H9 (cell line): ENCODE data around the gene KMT2B. TPM values are rescaled to one million over a fixed set of nuclear protein-coding genes. Genes with fewer than 3 reads are reported as not detected.

ENCODE experiments used
- DNase-seq: peaks from one replicate; pipeline ENCODE4 v3.0.0-alpha.2; 2017
- H2AFZ ChIP-seq: one replicate; pipeline ENCODE4 v1.6.1; 2013; ENCODE audit warnings: mild to moderate bottlenecking, low read length, control low read depth, moderate library complexity
- H2AK5ac ChIP-seq: 2 replicates; pipeline ENCODE4 v1.6.1; 2013; ENCODE audit warnings: low read length, control low read depth, mixed read lengths; ENCODE audit not compliant: insufficient read length
- H2BK120ac ChIP-seq: one replicate; pipeline ENCODE4 v1.6.1; 2013; ENCODE audit warnings: low read depth, mild to moderate bottlenecking, low read length, control low read depth, inconsistent platforms; ENCODE audit not compliant: poor library complexity, severe bottlenecking
- H2BK12ac ChIP-seq: 2 replicates; pipeline ENCODE4 v1.6.1; 2013; ENCODE audit warnings: low read length, control low read depth, mixed read lengths, low read depth; ENCODE audit not compliant: insufficient read length
- H2BK15ac ChIP-seq: 2 replicates; pipeline ENCODE4 v1.6.1; 2013; ENCODE audit warnings: low read depth, low read length, control low read depth
- H2BK20ac ChIP-seq: one replicate; pipeline ENCODE4 v1.6.1; 2013; ENCODE audit warnings: low read depth, mild to moderate bottlenecking, low read length, control low read depth, inconsistent platforms; ENCODE audit not compliant: poor library complexity, severe bottlenecking
- H2BK5ac ChIP-seq: 2 replicates; pipeline ENCODE4 v1.6.1; 2013; ENCODE audit warnings: low read length, control low read depth, mixed read lengths; ENCODE audit not compliant: insufficient read length
- H3K14ac ChIP-seq: 2 replicates; pipeline ENCODE4 v1.6.1; 2013; ENCODE audit warnings: low read length, control low read depth; ENCODE audit not compliant: insufficient read depth
- H3K18ac ChIP-seq: 2 replicates; pipeline ENCODE4 v1.6.1; 2013; ENCODE audit warnings: low read depth, mild to moderate bottlenecking, mixed read lengths, low read length, control low read depth; ENCODE audit not compliant: insufficient read length
- H3K23ac ChIP-seq: 2 replicates; pipeline ENCODE4 v1.6.1; 2013; ENCODE audit warnings: low read length, control low read depth, mixed read lengths, low read depth; ENCODE audit not compliant: insufficient read length
- H3K23me2 ChIP-seq: 2 replicates; pipeline ENCODE4 v1.6.1; 2013; ENCODE audit warnings: low read depth, mild to moderate bottlenecking, mixed read lengths, low read length, control low read depth; ENCODE audit not compliant: insufficient read length, poor library complexity, severe bottlenecking
- H3K27ac ChIP-seq: 2 replicates; pipeline ENCODE4 v1.5.1; 2013; ENCODE audit warnings: low read length, control low read depth, mixed read lengths, low read depth; ENCODE audit not compliant: insufficient read length
- H3K27me3 ChIP-seq: 2 replicates; pipeline ENCODE4 v1.6.1; 2013; ENCODE audit warnings: low read length, control low read depth, inconsistent platforms; ENCODE audit not compliant: insufficient read depth
- H3K4ac ChIP-seq: 2 replicates; pipeline ENCODE4 v1.6.1; 2013; ENCODE audit warnings: low read depth, mild to moderate bottlenecking, control low read depth, inconsistent platforms, low read length, moderate library complexity
- H3K4me1 ChIP-seq: 2 replicates; pipeline ENCODE4 v1.6.1; 2013; ENCODE audit warnings: low read length, control low read depth, inconsistent platforms; ENCODE audit not compliant: insufficient read depth
- H3K4me2 ChIP-seq: 2 replicates; pipeline ENCODE4 v1.6.1; 2013; ENCODE audit warnings: low read length, control low read depth, mixed read lengths; ENCODE audit not compliant: insufficient read length, insufficient read depth
- H3K56ac ChIP-seq: 2 replicates; pipeline ENCODE4 v1.6.1; 2013; ENCODE audit warnings: low read depth, mild to moderate bottlenecking, mixed read lengths, low read length, control low read depth; ENCODE audit not compliant: insufficient read length
- H3K79me1 ChIP-seq: 2 replicates; pipeline ENCODE4 v1.6.1; 2013; ENCODE audit warnings: low read depth, mild to moderate bottlenecking, moderate library complexity, low read length, control low read depth, inconsistent platforms; ENCODE audit not compliant: insufficient read depth, poor library complexity, severe bottlenecking
- H3K79me2 ChIP-seq: 2 replicates; pipeline ENCODE4 v1.6.1; 2013; ENCODE audit warnings: low read length, control low read depth, inconsistent platforms; ENCODE audit not compliant: insufficient read depth
- H3K9ac ChIP-seq: 2 replicates; pipeline ENCODE4 v1.6.1; 2013; ENCODE audit warnings: low read length, control low read depth, mixed read lengths; ENCODE audit not compliant: insufficient read length; ENCODE audit errors: extremely low read depth
- H3K9me3 ChIP-seq: one replicate; pipeline ENCODE4 v1.6.1; 2013; ENCODE audit warnings: low read depth, low read length, inconsistent platforms; ENCODE audit not compliant: control insufficient read depth
- H3T11ph ChIP-seq: one replicate; pipeline ENCODE4 v1.6.1; 2013; ENCODE audit warnings: mild to moderate bottlenecking, low read length, control low read depth, inconsistent platforms
- H4K20me1 ChIP-seq: one replicate; pipeline ENCODE4 v1.6.1; 2013; ENCODE audit not compliant: control insufficient read depth, insufficient read length, insufficient read depth
- H4K5ac ChIP-seq: 2 replicates; pipeline ENCODE4 v1.6.1; 2013; ENCODE audit warnings: low read depth, mild to moderate bottlenecking, mixed read lengths, low read length, control low read depth; ENCODE audit not compliant: insufficient read length
- H4K8ac ChIP-seq: replicated peaks from 2 replicates; pipeline ENCODE4 v1.6.1; 2013; ENCODE audit warnings: low read length, control low read depth, mixed read lengths, low read depth; ENCODE audit not compliant: insufficient read length
- H4K91ac ChIP-seq: 2 replicates; pipeline ENCODE4 v1.6.1; 2013; ENCODE audit warnings: low read depth, mild to moderate bottlenecking, moderate library complexity, mixed read lengths, low read length, control low read depth; ENCODE audit not compliant: insufficient read length
- H3K27ac Mint-ChIP-seq, 3 experiments: 2 replicates in 2 of 3; 3 replicates in 1 of 3; pipeline ENCODE4 v1.8.0; 2020 to 2021; ENCODE audit warnings: mixed read lengths in 3 of 3, mild to moderate bottlenecking in 1 of 3, moderate library complexity in 1 of 3
- H3K27me3 Mint-ChIP-seq: 2 replicates; pipeline ENCODE4 v1.8.0; 2021; ENCODE audit warnings: low read depth, mild to moderate bottlenecking, moderate library complexity, mixed read lengths
- H3K36me3 Mint-ChIP-seq, 3 experiments: 2 replicates in 2 of 3; 3 replicates in 1 of 3; pipeline ENCODE4 v1.8.0; 2020 to 2021; ENCODE audit warnings: low read depth in 3 of 3, mixed read lengths in 3 of 3; ENCODE audit not compliant: insufficient read depth in 1 of 3
- H3K4me1 Mint-ChIP-seq, 2 experiments: 2 replicates each; pipeline ENCODE4 v1.8.0; 2020; ENCODE audit warnings: mixed read lengths in 2 of 2
- H3K4me3 Mint-ChIP-seq, 2 experiments: 2 replicates in 1 of 2; 3 replicates in 1 of 2; pipeline ENCODE4 v1.8.0; 2020 to 2021; ENCODE audit warnings: mild to moderate bottlenecking in 2 of 2, mixed read lengths in 2 of 2, moderate library complexity in 1 of 2
- H3K9me3 Mint-ChIP-seq, 2 experiments: 2 replicates in 1 of 2; 3 replicates in 1 of 2; pipeline ENCODE4 v1.8.0; 2020; ENCODE audit warnings: mild to moderate bottlenecking in 2 of 2, mixed read lengths in 2 of 2, moderate library complexity in 1 of 2
- WGBS: extraction: QIAGEN DNeasy Blood & Tissue Kit; methylation state at CpG from one replicate; pipeline ENCODE4 v1.1.7; 2013; ENCODE audit warnings: missing lambda C conversion rate, low lambda C conversion rate, mixed read lengths; ENCODE audit not compliant: insufficient read length; ENCODE audit errors: extremely low coverage; 5-methylcytosine and 5-hydroxymethylcytosine counted together
- total RNA-seq: library from RNA; stranded (reverse); gene quantifications from 2 replicates; pipeline ENCODE4 v1.2.1, GENCODE V29; 2021
- TF ChIP-seq, protein P1 (sequence below): fragments of 200-600 bp; sonication (generic); conservative IDR thresholded peaks from 3 replicates; pipeline ENCODE4 v1.8.0; 2021; ENCODE audit warnings: antibody characterized with exemption, mild to moderate bottlenecking

The KMT2B gene
- total RNA-seq, 1 experiment from 2014 or later = 47.7 TPM

DNA sequence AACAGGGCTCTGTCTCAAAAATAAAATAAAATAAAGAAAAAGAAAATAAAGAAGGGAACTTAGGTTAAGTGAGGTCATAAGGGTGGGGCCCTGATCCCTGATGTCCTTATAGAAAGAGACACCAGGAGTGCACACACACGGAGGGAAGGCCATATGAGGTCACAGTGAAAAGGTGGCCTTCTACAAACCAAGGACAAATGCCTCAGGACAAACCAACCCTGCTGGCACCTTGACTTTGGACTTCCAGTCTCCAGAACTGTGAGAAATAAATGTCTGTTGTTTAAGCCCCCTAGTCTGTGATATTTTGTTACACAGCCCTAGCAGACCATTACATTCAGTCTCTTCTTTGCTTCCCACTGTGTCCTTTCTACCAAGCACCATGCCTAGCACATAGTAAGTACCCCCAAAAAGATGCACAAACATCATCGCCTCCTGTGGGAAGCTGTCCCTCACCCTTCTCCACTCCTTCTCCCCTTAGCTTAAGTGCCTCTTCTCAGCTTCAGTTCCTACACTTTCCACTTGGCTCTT, 21.8 kb upstream of the KMT2B start:
- no peak overlapping the region for H2BK20ac ChIP-seq
- no peaks in the 10 kb centered on the region for H3K36me3 Mint-ChIP-seq
- no peaks in the 10 kb centered on the region for H3K79me2 ChIP-seq
- H3K9me3 ChIP-seq = no peaks in the 10 kb centered on the region
- peaks cover 11% of the 10 kb centered on the region for H3K27me3 Mint-ChIP-seq
- H3K4ac ChIP-seq = no peak overlapping the region
- WGBS = no CpG with 5 or more reads among the region's 2 CpGs
- H3K27me3 ChIP-seq = no peaks in the 10 kb centered on the region
- no peak overlapping the region for H3K23ac ChIP-seq
- H3K14ac ChIP-seq = no peak overlapping the region
- H4K5ac ChIP-seq = no peak overlapping the region
- H4K91ac ChIP-seq = no peak overlapping the region
- H3K4me1 Mint-ChIP-seq = peaks cover 0 to 8% of the 10 kb centered on the region in 2 experiments; a peak in 1 of 4 replicates
- H3K4me1 ChIP-seq = no peaks in the 10 kb centered on the region
- H3K18ac ChIP-seq = no peak overlapping the region
- H2AFZ ChIP-seq = no peak overlapping the region
- H2BK120ac ChIP-seq = no peak overlapping the region
- no peak overlapping the region for H2BK15ac ChIP-seq
- H2BK5ac ChIP-seq = no peak overlapping the region
- H3K27ac Mint-ChIP-seq = no peak overlapping the region; a peak in 1 of 7 replicates
- TF ChIP-seq, protein P1, sequence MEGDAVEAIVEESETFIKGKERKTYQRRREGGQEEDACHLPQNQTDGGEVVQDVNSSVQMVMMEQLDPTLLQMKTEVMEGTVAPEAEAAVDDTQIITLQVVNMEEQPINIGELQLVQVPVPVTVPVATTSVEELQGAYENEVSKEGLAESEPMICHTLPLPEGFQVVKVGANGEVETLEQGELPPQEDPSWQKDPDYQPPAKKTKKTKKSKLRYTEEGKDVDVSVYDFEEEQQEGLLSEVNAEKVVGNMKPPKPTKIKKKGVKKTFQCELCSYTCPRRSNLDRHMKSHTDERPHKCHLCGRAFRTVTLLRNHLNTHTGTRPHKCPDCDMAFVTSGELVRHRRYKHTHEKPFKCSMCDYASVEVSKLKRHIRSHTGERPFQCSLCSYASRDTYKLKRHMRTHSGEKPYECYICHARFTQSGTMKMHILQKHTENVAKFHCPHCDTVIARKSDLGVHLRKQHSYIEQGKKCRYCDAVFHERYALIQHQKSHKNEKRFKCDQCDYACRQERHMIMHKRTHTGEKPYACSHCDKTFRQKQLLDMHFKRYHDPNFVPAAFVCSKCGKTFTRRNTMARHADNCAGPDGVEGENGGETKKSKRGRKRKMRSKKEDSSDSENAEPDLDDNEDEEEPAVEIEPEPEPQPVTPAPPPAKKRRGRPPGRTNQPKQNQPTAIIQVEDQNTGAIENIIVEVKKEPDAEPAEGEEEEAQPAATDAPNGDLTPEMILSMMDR = no peak
- H3K9ac ChIP-seq = no peak overlapping the region
- H3K4me3 Mint-ChIP-seq = no peak overlapping the region; a peak in 1 of 5 replicates
- H3K79me1 ChIP-seq = no peaks in the 10 kb centered on the region
- no peak overlapping the region for H3K27ac ChIP-seq
- H3K56ac ChIP-seq = no peak overlapping the region
- no peaks in the 10 kb centered on the region for H4K20me1 ChIP-seq
- peaks cover 0 to 3% of the 10 kb centered on the region in 2 experiments; a peak in 3 of 5 replicates for H3K9me3 Mint-ChIP-seq
- DNase-seq = no peak
- no peak overlapping the region for H4K8ac ChIP-seq
- no peaks in the 10 kb centered on the region for H3K23me2 ChIP-seq
- H2BK12ac ChIP-seq = no peak overlapping the region
- H2AK5ac ChIP-seq = no peak overlapping the region
- no peak overlapping the region for H3K4me2 ChIP-seq
- no peak overlapping the region for H3T11ph ChIP-seq
